HFFc6 (cell line): ENCODE results near the gene METTL15. TPM values are rescaled to one million over a fixed set of nuclear protein-coding genes. Genes with fewer than 3 reads are reported as not detected.
"Not testable (repeated sequence)": the region's sequence is repeated elsewhere in the genome, so short reads cannot be mapped to it uniquely, and the experiment has no call there.

Source experiments
- DNase-seq: peaks from one replicate; pipeline ENCODE4 v3.0.0-alpha.2; 2018
- H3K27ac Mint-ChIP-seq: 2 replicates; pipeline ENCODE4 v1.8.0; 2020; ENCODE audit warnings: mild to moderate bottlenecking, mixed read lengths
- H3K27me3 Mint-ChIP-seq: 2 replicates; pipeline ENCODE4 v1.8.0; 2021; ENCODE audit warnings: mild to moderate bottlenecking, moderate library complexity, mixed read lengths; ENCODE audit not compliant: insufficient read depth
- H3K36me3 Mint-ChIP-seq: 2 replicates; pipeline ENCODE4 v1.8.0; 2021; ENCODE audit warnings: low read depth, mixed read lengths
- H3K4me1 Mint-ChIP-seq: 2 replicates; pipeline ENCODE4 v1.8.0; 2020; ENCODE audit warnings: low read depth, mixed read lengths
- H3K4me3 Mint-ChIP-seq: 2 replicates; pipeline ENCODE4 v1.8.0; 2020; ENCODE audit warnings: mild to moderate bottlenecking, moderate library complexity, mixed read lengths
- H3K9me3 Mint-ChIP-seq: 2 replicates; pipeline ENCODE4 v1.8.0; 2020; ENCODE audit warnings: mild to moderate bottlenecking, mixed read lengths
- CTCF ChIP-seq: fragments of 200-600 bp; sonication (generic); IDR thresholded peaks from 2 replicates; pipeline ENCODE4 v1.5.0; 2021; ENCODE audit warnings: antibody characterized with exemption, mild to moderate bottlenecking
- total RNA-seq, 6 experiments: library from RNA; stranded (reverse); fragmentation: NEBNext Ultra II Directional; extraction: Animal tissue kit (Norgen Biotek cat#: 25700); gene quantifications; 2 replicates in 1 of 6; 3 replicates in 5 of 6; pipeline ENCODE4 v1.2.3, GENCODE V29; 2021

The METTL15 gene
- total RNA-seq, 6 experiments from 2014 or later, result 11.0 to 14.1 (median 12.4) TPM

- Mint-ChIP-seq H3K27me3 (no peaks in the 10 kb centered on the region; the same call in 1 of the 2 replicates), H3K4me3 (no peak overlapping the region), H3K27ac (no peak overlapping the region), H3K36me3 (peaks cover 36% of the 10 kb centered on the region), H3K9me3 (peaks cover 5% of the 10 kb centered on the region), H3K4me1 (peaks cover 2% of the 10 kb centered on the region)
- no peak for TF ChIP-seq CTCF
- no peak for DNase-seq
Measured at GRCh38 chr11:28289444-28289843, 181.3 kb downstream of the METTL15 start.

GRCh38 chr11:28290995-28291394 lies 182.8 kb downstream of the METTL15 start:
- not testable (repeated sequence) for DNase-seq, H3K9me3 Mint-ChIP-seq, H3K4me3 Mint-ChIP-seq, H3K27ac Mint-ChIP-seq, H3K4me1 Mint-ChIP-seq, H3K27me3 Mint-ChIP-seq
- peaks cover 36% of the 10 kb centered on the region for H3K36me3 Mint-ChIP-seq

- Mint-ChIP-seq H3K36me3 (peaks cover 36% of the 10 kb centered on the region), H3K27ac (no peak overlapping the region), H3K4me1 (no peaks in the 10 kb centered on the region; the same call in 1 of the 2 replicates), H3K27me3 (no peaks in the 10 kb centered on the region), H3K9me3 (peaks cover 5% of the 10 kb centered on the region), H3K4me3 (no peak overlapping the region)
- TF ChIP-seq CTCF, result no peak
- no peak for DNase-seq
Measured at GRCh38 chr11:28296426-28296825, 188.2 kb downstream of the METTL15 start.

GRCh38 chr11:28298209-28298608 lies 190.0 kb downstream of the METTL15 start:
- Mint-ChIP-seq H3K27me3 (no peaks in the 10 kb centered on the region), H3K36me3 (peaks cover 32% of the 10 kb centered on the region), H3K27ac (no peak overlapping the region), H3K4me3 (no peak overlapping the region), H3K9me3 (no peaks in the 10 kb centered on the region), H3K4me1 (peaks cover 3% of the 10 kb centered on the region)
- DNase-seq, result no peak
- TF ChIP-seq CTCF, result no peak

- H3K36me3 Mint-ChIP-seq, result peaks cover 31% of the 10 kb centered on the region
- no peak for TF ChIP-seq CTCF
- H3K9me3 Mint-ChIP-seq, result no peaks in the 10 kb centered on the region
- no peak overlapping the region for H3K27ac Mint-ChIP-seq
- DNase-seq, result no peak
- no peaks in the 10 kb centered on the region for H3K27me3 Mint-ChIP-seq
- H3K4me1 Mint-ChIP-seq, result peaks cover 14% of the 10 kb centered on the region
- no peak overlapping the region for H3K4me3 Mint-ChIP-seq
Measured at GRCh38 chr11:28303477-28304191, 195.4 kb downstream of the METTL15 start.

- no peaks in the 10 kb centered on the region for H3K27me3 Mint-ChIP-seq
- TF ChIP-seq CTCF, result no peak
- no peaks in the 10 kb centered on the region for H3K9me3 Mint-ChIP-seq
- peaks cover 27% of the 10 kb centered on the region for H3K36me3 Mint-ChIP-seq
- no peak for DNase-seq
- no peak overlapping the region for H3K27ac Mint-ChIP-seq
- no peak overlapping the region for H3K4me3 Mint-ChIP-seq
- peaks cover 8% of the 10 kb centered on the region; the same call in 1 of the 2 replicates for H3K4me1 Mint-ChIP-seq
Measured at GRCh38 chr11:28315440-28315839, 207.3 kb downstream of the METTL15 start.
